ENCODE results near the gene SDHAF2. TPM values are rescaled to one million over a fixed set of nuclear protein-coding genes. Genes with fewer than 3 reads are reported as not detected.
"Not testable (repeated sequence)": the region's sequence is repeated elsewhere in the genome, so short reads cannot be mapped to it uniquely, and the experiment has no call there.

SDHAF2 gene
- total RNA-seq, 4 donors from 2014 or later: 29.0 to 71.0 (median 48.3) TPM

DNA sequence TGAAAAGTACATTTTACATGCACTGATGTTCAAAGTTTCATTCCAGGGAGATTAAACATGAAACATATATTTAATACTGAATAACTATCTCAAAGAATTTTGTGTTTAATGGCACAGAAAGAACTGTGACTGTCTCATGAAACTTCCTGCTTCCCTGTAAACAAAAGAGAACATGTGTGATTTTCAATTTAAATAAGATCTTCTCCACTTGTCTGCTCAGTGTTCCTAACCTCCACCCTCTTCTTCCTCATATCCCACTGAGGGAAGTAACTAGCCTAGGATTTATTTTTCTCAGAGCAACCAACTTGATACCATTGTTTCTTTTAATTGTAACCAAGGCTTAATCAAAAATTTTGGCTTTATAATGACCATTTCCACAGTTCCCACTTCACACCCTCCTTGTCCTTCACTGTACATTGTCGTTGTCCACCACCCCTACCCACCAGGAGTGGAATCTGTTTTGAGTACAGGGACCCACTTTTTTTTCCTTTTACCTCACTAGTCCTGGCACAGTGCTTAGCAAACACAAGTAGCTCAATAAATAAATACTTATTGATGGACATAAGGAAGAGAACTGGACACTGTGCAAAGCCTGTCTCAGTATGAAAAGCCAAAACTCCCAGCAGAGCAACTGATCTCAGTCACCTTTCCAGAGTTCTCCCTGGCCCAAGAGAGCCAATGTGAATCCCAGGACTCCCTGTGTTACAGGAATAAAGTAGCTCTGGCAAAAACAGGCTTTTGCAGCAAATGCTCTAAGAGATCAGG, 4.4 kb upstream of the SDHAF2 start:
- intact Hi-C loops (cut with DNase I): no loop called here
- H3K36me3 ChIP-seq: peaks cover 50 to 79% (median 67%) of the 10 kb centered on the region in 4 donors
- WGBS: 97% methylated on average over 1 of the region's 1 CpG

DNA sequence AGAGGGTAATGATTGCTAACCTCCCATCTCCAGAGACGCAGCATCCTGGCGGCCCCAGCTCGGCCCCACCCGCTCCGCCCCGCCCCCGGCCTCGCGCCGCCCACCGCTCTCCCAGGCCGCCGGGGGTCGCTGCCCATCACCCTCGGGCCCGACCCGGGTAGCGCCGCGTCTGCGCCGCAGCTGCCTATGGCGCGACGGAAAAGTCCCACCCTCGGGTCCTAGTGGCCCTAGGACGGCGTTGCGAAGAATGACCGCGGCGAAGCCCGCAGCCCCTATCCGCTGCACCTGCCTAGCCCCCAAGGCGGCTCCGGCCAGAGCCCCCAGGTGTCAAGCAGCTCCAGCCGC, 606 bp upstream of the SDHAF2 start:
- no peak for DNase-seq (ENCODE audit: extremely low spot score)
- TF ChIP-seq, protein P1, sequence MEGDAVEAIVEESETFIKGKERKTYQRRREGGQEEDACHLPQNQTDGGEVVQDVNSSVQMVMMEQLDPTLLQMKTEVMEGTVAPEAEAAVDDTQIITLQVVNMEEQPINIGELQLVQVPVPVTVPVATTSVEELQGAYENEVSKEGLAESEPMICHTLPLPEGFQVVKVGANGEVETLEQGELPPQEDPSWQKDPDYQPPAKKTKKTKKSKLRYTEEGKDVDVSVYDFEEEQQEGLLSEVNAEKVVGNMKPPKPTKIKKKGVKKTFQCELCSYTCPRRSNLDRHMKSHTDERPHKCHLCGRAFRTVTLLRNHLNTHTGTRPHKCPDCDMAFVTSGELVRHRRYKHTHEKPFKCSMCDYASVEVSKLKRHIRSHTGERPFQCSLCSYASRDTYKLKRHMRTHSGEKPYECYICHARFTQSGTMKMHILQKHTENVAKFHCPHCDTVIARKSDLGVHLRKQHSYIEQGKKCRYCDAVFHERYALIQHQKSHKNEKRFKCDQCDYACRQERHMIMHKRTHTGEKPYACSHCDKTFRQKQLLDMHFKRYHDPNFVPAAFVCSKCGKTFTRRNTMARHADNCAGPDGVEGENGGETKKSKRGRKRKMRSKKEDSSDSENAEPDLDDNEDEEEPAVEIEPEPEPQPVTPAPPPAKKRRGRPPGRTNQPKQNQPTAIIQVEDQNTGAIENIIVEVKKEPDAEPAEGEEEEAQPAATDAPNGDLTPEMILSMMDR (IDR thresholded peaks at IDR 0.05): peak in 1 of 3 experiments; percentile 14
- no peak for TF ChIP-seq POLR2A (IDR thresholded peaks at IDR 0.05; ENCODE audit: low read depth)
- WGBS: 0% methylated on average over 6 of the region's 37 CpGs
- H3K4me1 ChIP-seq: peaks cover 39 to 71% (median 63%) of the 10 kb centered on the region in 4 donors
- peak overlapping the region; percentile 77 to 96 (median 90) for H3K4me3 ChIP-seq
- H3K9me3 ChIP-seq: no peaks in the 10 kb centered on the region
- H3K36me3 ChIP-seq: peaks cover 38 to 56% (median 43%) of the 10 kb centered on the region in 4 donors
- no peaks in the 10 kb centered on the region for H3K27me3 ChIP-seq
- H3K27ac ChIP-seq (replicated peaks in 1 of 4): peak overlapping the region; percentile 97 to 100 (median 98)
- intact Hi-C loops (cut with DNase I): no loop called here

More for the DNA sequence above, 4.4 kb upstream of the SDHAF2 start:
- Histone ChIP-seq H3K4me1 (peaks cover 21 to 69% (median 52%) of the 10 kb centered on the region in 4 donors), H3K9me3 (no peaks in the 10 kb centered on the region), H3K4me3 (no peak overlapping the region), H3K27me3 (no peaks in the 10 kb centered on the region), H3K27ac (replicated peaks in 1 of 4) (no peak overlapping the region)
- TF ChIP-seq POLR2A (IDR thresholded peaks at IDR 0.05; ENCODE audit: low read depth): no peak
- TF ChIP-seq POLR2AphosphoS5 (IDR thresholded peaks at IDR 0.05): no peak
- TF ChIP-seq, protein P1 (IDR thresholded peaks at IDR 0.05): no peak
- no peak for TF ChIP-seq EP300 (IDR thresholded peaks at IDR 0.05)
- DNase-seq (ENCODE audit: extremely low spot score): no peak

DNA sequence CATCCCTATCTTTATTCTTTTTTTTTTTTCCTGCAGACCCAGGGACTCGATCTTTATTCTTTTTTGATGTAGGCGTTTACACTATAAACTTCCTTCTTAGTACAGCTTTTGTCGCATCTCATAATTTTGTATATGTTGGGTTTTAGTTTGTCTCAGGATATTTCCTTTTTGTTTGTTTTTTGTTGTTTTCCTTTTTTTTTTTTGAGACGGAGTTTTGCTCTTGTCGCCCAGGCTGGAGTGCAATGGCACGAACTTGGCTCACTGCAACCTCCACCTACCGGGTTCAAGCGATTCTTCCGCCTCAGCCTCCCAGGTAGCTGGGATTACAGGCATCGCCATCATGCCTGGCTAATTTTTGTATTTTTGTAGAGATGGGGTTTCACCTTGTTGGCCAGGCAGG, 915 bp downstream of the SDHAF2 start:
- Histone ChIP-seq H3K4me1 (peaks cover 38 to 67% (median 63%) of the 10 kb centered on the region in 4 donors), H3K36me3 (peaks cover 23 to 41% (median 28%) of the 10 kb centered on the region in 4 donors), H3K27ac (replicated peaks in 1 of 4) (peak overlapping the region in 3 of 4 donors; percentile 97 to 100 (median 98)), H3K4me3 (peak overlapping the region; percentile 77 to 96 (median 90))
- intact Hi-C loops (cut with DNase I); DNase-seq (ENCODE audit: extremely low spot score); H3K27me3 ChIP-seq; H3K9me3 ChIP-seq: not testable (repeated sequence)
- 70% methylated on average over 10 of the region's 10 CpGs for WGBS

DNA sequence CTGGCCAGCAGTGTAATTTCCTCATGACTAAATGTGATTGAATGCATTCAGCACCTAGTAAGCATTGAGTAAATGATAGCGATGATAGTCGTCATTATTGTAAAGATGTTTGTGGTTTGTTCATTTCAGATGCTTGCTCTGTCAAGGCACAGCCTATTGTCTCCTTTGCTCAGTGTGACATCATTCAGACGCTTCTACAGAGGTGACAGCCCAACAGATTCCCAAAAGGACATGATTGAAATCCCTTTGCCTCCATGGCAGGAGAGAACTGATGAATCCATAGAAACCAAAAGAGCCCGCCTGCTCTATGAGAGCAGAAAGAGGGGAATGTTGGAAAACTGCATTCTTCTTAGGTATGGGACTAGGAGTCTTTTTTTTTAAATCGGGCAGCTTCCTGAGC, 7.6 kb downstream of the SDHAF2 start:
- 93% methylated on average over 5 of the region's 5 CpGs for WGBS
- H3K27me3 ChIP-seq: no peaks in the 10 kb centered on the region
- TF ChIP-seq POLR2AphosphoS5 (IDR thresholded peaks at IDR 0.05) (no peak), EP300 (IDR thresholded peaks at IDR 0.05) (no peak), POLR2A (IDR thresholded peaks at IDR 0.05; ENCODE audit: low read depth) (no peak)
- TF ChIP-seq, protein P1 (IDR thresholded peaks at IDR 0.05): no peak
- no peak overlapping the region for H3K27ac ChIP-seq (replicated peaks in 1 of 4)
- H3K4me1 ChIP-seq: peaks cover 6 to 23% (median 20%) of the 10 kb centered on the region in 4 donors
- DNase-seq (ENCODE audit: extremely low spot score): no peak
- H3K9me3 ChIP-seq: no peaks in the 10 kb centered on the region
- intact Hi-C loops (cut with DNase I): no loop called here
- H3K4me3 ChIP-seq: no peak overlapping the region
- peaks cover 33 to 64% (median 52%) of the 10 kb centered on the region in 4 donors for H3K36me3 ChIP-seq

DNA sequence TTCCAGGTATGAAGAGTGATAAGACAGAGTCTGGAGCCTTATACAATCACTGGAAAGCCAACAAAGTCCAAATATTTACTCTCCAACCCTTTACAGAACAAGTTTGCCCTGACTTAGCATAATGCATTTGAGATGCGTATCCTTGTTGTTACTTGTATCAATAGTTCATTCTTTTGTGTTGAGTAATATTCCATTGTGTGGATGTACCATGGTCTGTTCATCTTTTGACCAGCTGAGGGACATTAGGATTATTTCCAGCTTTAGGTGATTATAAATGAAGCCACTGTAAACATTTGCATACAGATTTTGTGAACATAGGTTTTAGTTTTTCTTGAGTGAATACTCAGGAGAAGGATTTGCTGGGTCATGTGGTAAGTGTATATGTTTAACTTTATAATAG, 9.7 kb downstream of the SDHAF2 start:
- WGBS: 95% methylated on average over 1 of the region's 1 CpG
- intact Hi-C loops (cut with DNase I): loop anchor here (10.0 kb wide), 1 partner anchor 195 kb away; no protein-coding TSS in a partner anchor
- peaks cover 33 to 76% (median 64%) of the 10 kb centered on the region in 4 donors for H3K36me3 ChIP-seq

More for the DNA sequence above, 9.7 kb downstream of the SDHAF2 start:
- DNase-seq (ENCODE audit: extremely low spot score): no peak
- TF ChIP-seq EP300 (IDR thresholded peaks at IDR 0.05) (no peak), POLR2AphosphoS5 (IDR thresholded peaks at IDR 0.05) (no peak), POLR2A (IDR thresholded peaks at IDR 0.05; ENCODE audit: low read depth) (no peak)
- TF ChIP-seq, protein P1 (IDR thresholded peaks at IDR 0.05): no peak
- Histone ChIP-seq H3K27me3 (no peaks in the 10 kb centered on the region), H3K4me1 (peaks cover 6 to 20% (median 16%) of the 10 kb centered on the region in 4 donors), H3K4me3 (no peak overlapping the region), H3K9me3 (no peaks in the 10 kb centered on the region), H3K27ac (replicated peaks in 1 of 4) (no peak overlapping the region)
